22Rv1 (cell line): ENCODE measurements around the gene PRR13.

Experiments used
- H3K27ac ChIP-seq: fragments of 450-650 bp; 2 replicates; pipeline ENCODE4 v1.5.1; 2017
- CTCF ChIP-seq: fragments of 450-650 bp; IDR thresholded peaks from 2 replicates; pipeline ENCODE4 v1.5.1; 2017; ENCODE audit warnings: mild to moderate bottlenecking
- ZFX ChIP-seq: fragments of 450-650 bp; IDR thresholded peaks from 2 replicates; pipeline ENCODE4 v1.6.1; 2017; ENCODE audit warnings: antibody characterized with exemption, borderline replicate concordance

PRR13 gene

GRCh38 chr12:53493610-53494391, 52.3 kb downstream of the PRR13 start:
- no peak for TF ChIP-seq ZFX
- TF ChIP-seq CTCF = no peak
- H3K27ac ChIP-seq = peak overlapping the region; percentile 77
